GM10248 (cell line): Measurements from ENCODE around the gene COL4A6.

Source experiments
- CTCF ChIA-PET: fragments of 300-600 bp; sonication (Branson Sonifier 250); formaldehyde crosslinking; extraction: SDS; loops from one replicate; lab custom pipeline; 2021; ENCODE audit warnings: antibody characterized with exemption; lab: Yijun Ruan, JAX
- POLR2A ChIA-PET: fragments of 350-650 bp; sonication (Branson Sonifier 250); formaldehyde crosslinking; extraction: SDS; loops from one replicate; lab custom pipeline; 2020; ENCODE audit warnings: antibody characterized with exemption; lab: Yijun Ruan, JAX
- DNase-seq: peaks from one replicate; pipeline ENCODE4 v3.0.0; 2012; ENCODE audit errors: extremely low spot score
- CTCF ChIP-seq: IDR thresholded peaks from 2 replicates; pipeline ENCODE4 v1.5.1; 2012; ENCODE audit warnings: mild to moderate bottlenecking, low read depth; ENCODE audit errors: extremely low read depth, missing control alignments, control extremely low read depth

Gene COL4A6

GRCh38 chrX:108127152-108127551 lies 311.1 kb downstream of the COL4A6 start:
- ChIA-PET CTCF (interaction anchor here (1.9 kb wide), 1 partner anchor 12 kb away, joined by 4 read pairs; no protein-coding TSS in a partner anchor), POLR2A (no interaction called here)
- DNase-seq = no peak
- TF ChIP-seq CTCF = no peak

- ChIA-PET POLR2A (no interaction called here), CTCF (interaction anchor here (1.9 kb wide), 1 partner anchor 13 kb away, joined by 4 read pairs; no protein-coding TSS in a partner anchor)
- DNase-seq = no peak
- TF ChIP-seq CTCF = no peak
These were observed 311.6 kb downstream of the COL4A6 start for GRCh38 chrX:108126661-108127060.

GRCh38 chrX:108123591-108124366 lies 314.4 kb downstream of the COL4A6 start:
- TF ChIP-seq CTCF = no peak
- CTCF ChIA-PET = interaction anchor here (1.3 to 1.7 kb wide), 2 partner anchors 15 to 42 kb away, joined by 3 read pairs; no protein-coding TSS in a partner anchor
- POLR2A ChIA-PET = no interaction called here
- no peak for DNase-seq

- DNase-seq = no peak
- ChIA-PET POLR2A (no interaction called here), CTCF (interaction anchor here (1.3 kb wide), 1 partner anchor 16 kb away, joined by 3 read pairs; no protein-coding TSS in a partner anchor)
- TF ChIP-seq CTCF = no peak
These were observed 315.5 kb downstream of the COL4A6 start for GRCh38 chrX:108122748-108123147.

GRCh38 chrX:108121291-108121690 lies 316.9 kb downstream of the COL4A6 start:
- ChIA-PET CTCF (no interaction called here), POLR2A (no interaction called here)
- TF ChIP-seq CTCF = no peak
- DNase-seq = no peak

GRCh38 chrX:108117988-108118387 lies 320.2 kb downstream of the COL4A6 start:
- CTCF ChIA-PET = no interaction called here
- no peak for TF ChIP-seq CTCF
- POLR2A ChIA-PET = no interaction called here
- DNase-seq = no peak
